NOMO-1 treated with DMSO at 0.1 percent for 48 hours (cell line): ENCODE data around the gene C1GALT1.
"Not testable (repeated sequence)": the region's sequence is repeated elsewhere in the genome, so short reads cannot be mapped to it uniquely, and the experiment has no call there.

Experiments used
- DNase-seq: peaks from one replicate; lab custom pipeline; 2025; ENCODE audit not compliant: unreplicated experiment; lab: John Stamatoyannopoulos, UW

The C1GALT1 gene

GRCh38 chr7:7199592-7199991 lies 17.2 kb downstream of the C1GALT1 start:
- not testable (repeated sequence) for DNase-seq

DNA sequence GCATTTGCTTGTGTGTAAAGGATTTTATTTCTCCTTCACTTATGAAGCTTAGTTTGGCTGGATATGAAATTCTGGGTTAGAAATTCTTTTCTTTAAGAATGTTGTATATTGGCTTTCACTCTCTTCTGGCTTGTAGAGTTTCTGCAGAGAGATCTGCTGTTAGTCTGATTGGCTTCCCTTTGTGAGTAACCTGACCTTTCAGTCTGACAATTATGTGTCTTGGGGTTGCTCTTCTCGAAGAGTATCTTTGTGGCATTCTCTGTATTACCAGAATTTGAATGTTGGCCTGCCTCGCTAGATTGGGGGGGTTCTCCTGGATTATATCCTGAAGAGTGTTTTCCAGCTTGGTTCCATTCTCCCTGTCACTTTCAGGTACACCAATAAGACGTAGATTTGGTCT lies 17.9 kb downstream of the C1GALT1 start:
- DNase-seq: not testable (repeated sequence)

- no peak for DNase-seq
Observed at GRCh38 chr7:7201578-7202374, 19.4 kb downstream of the C1GALT1 start.

GRCh38 chr7:7202375-7202720 lies 20.0 kb downstream of the C1GALT1 start:
- DNase-seq: no peak

DNA sequence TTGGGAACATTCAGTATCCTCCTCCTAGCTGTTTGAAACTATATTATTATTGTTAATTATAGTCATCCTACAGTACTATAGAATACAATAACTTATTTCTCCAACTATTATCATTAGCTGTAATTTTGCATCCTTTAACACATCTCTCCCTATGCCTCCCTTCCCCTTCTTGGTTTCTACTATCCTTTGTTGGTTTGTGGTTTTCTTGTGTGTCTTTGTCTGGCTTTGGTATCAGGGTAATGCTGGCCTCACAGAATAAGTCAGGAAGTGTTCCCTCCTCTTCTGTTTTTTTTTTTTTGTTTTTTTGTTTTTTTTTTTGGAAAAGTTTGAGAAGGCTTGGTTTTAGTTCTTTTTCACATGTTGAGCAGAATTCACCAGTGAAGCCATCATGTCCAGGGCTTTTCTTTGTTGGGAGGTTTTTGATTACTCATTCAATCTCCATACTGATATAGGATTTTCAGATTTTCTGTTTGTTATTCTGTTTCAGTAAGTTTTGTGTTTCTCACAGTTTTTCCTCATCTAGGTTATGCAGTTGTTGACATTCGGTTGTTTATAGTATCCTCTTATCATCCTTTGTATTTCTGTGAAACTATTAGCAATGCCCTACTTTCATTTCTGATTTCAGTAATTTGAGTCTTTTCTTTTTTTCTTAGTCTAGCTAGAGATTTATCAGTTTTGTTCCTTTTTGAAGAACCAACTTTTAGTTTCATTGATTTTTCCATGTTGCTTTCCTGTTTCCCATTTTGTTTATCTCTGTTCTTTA lies 21.6 kb downstream of the C1GALT1 start:
- DNase-seq: no peak

DNA sequence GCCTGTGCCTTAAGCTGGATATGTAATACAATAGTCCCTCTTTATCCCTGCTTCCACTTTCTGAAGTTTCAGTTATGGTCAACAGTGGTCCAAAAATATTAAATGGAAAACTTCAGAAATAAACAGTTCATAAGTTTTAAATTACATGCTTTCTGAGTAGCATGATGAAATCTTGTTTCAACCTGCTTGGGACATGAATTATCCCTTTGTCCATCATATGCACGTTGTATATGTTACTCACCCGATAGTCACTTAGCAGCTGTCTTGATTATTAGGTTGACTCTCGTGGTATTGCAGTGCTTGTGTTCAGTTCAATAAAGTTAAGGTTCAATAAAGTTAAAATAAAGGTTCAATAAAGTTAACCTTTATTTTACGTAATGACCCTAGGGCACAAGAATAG lies 25.5 kb downstream of the C1GALT1 start:
- no peak for DNase-seq

GRCh38 chr7:7208520-7208919 lies 26.2 kb downstream of the C1GALT1 start:
- no peak for DNase-seq

- no peak for DNase-seq
Observed at GRCh38 chr7:7209412-7210050, 27.2 kb downstream of the C1GALT1 start.

- DNase-seq: no peak
Observed at GRCh38 chr7:7210475-7211237, 28.3 kb downstream of the C1GALT1 start.

DNA sequence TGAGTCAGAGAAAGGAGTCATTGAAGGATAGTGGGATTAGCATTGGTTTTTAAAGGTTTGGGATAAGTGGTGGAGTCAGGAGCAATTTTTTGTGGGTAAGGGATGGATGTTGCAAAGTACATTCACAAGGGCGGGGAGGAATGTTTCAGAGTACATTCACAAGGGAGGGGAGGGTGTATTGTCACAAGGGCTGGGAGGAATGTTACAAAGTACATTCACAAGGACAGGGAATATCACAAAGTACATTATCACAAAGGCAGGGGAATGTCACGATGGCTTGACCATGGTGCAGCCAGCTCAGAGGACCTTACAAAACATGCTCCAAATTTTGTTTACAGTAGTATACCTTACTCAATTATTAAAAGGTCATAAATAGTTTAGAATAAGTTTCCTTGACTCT lies 30.3 kb downstream of the C1GALT1 start:
- no peak for DNase-seq

- DNase-seq: no peak
Observed at GRCh38 chr7:7214398-7215347, 32.3 kb downstream of the C1GALT1 start.

- no peak for DNase-seq
Observed at GRCh38 chr7:7216279-7216678, 33.9 kb downstream of the C1GALT1 start.

DNA sequence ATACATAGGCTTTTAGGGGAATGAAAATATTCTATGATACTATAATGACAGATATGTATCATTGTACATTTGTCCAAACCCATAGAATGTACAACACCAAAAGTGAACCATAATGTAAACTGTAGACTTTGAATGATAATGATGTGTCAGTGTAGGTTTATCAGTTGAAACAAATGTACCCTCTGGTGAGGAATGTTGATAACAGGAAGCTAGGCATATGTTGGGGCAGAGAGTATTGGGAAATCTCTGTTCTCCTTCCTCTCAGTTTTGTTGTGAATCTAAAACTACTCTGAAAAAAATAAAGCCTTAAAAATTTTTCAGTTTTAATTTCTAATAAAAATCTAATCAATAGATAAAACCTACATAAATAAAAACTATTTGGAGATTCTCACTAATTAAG lies 36.9 kb downstream of the C1GALT1 start:
- no peak for DNase-seq

DNA sequence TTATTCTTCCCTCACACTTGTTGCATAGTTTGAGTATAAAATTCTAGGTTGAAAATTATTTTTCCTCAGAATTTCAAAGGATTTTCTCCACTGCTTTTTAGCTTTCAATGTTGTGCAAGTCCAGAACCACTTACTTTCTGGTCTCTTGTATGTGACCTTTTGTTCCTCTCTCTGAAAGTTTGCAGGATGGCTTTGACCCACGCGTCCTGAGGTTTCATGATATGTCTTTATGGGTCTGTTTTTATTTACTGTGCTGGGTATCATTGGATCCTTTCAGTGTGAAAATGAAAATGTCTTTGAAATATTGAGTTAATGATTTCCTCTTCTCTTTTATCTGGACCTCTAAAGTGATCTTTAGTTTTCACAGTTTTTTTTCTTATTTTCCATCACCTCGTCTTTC lies 38.5 kb downstream of the C1GALT1 start:
- no peak for DNase-seq

DNA sequence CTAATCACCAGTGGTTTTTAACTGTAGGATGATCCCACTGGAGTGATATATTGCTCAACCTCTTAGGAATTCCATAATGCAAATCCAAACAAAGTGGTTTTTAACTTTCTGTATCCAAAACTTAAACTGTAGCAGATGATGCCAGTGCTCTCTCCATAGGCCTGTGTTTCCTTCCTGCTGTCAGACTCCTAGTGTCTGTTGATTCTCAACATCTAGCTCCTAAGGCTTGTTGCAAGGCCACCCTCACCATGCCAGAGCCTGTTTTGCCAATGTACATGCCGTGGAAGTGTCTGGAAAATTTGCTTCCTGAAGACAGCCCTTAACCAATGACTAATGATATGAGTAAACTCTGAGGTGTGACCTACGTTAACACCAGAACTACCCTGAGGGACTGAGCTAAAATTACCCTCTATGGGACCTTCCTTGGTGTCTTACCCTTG lies 39.3 kb downstream of the C1GALT1 start:
- no peak for DNase-seq

GRCh38 chr7:7223250-7223649 lies 40.9 kb downstream of the C1GALT1 start:
- DNase-seq: no peak

GRCh38 chr7:7226407-7226806 lies 44.1 kb downstream of the C1GALT1 start:
- DNase-seq: no peak

DNA sequence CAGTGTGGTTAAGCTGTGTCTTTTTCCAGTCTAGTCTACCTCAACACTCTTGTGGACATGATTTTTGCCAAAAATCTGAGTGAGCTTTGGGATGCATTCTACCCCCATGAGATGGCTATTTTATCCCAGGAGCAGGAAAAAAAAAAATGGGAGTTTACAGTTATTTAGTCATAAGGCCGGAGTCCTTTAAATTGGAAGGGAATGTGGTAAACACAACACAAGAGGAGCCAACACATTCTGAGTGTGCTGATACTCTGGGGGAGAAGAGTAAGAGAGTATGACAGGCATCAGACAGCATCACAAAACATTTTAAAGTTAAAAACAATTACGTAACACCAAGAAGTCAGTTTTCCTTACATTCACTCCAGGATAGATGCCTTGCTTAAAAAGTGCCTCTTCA lies 46.1 kb downstream of the C1GALT1 start:
- DNase-seq: no peak

DNA sequence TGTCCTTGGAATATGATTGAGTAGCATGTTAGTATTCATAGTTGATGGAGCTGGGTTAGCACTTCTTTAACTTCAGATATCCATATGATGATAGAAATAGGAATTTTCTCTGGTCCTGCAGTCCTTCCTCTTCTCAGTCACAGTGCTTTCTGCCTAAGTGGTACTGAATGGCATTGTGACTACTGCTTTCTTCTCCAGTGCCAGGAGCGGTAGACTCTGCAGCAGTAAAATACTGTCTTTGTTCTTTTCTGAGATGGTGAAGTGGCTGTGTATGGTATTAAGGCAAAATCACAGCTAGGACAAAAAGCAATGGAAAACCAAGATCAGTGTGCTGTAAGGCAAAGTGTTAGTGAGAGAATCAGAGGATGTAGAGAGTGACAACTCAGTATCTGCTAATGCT lies 46.6 kb downstream of the C1GALT1 start:
- no peak for DNase-seq

GRCh38 chr7:7231000-7231399 lies 48.7 kb downstream of the C1GALT1 start:
- DNase-seq: no peak
